Rectal smooth muscle tissue (tissue), 1 donor: ENCODE data around the gene PHACTR1.
"Not testable (repeated sequence)": the region's sequence is repeated elsewhere in the genome, so short reads cannot be mapped to it uniquely, and the experiment has no call there.

Source experiments
- H3K27ac ChIP-seq: one replicate; pipeline ENCODE4 v1.7.0; 2013; ENCODE audit warnings: low read depth, low read length, inconsistent platforms
- H3K27me3 ChIP-seq: one replicate; pipeline ENCODE4 v1.7.0; 2013; ENCODE audit warnings: low read length; ENCODE audit not compliant: control insufficient read depth, insufficient read depth
- H3K36me3 ChIP-seq: one replicate; pipeline ENCODE4 v1.7.0; 2013; ENCODE audit warnings: low read length; ENCODE audit not compliant: control insufficient read depth, insufficient read depth
- H3K4me1 ChIP-seq: one replicate; pipeline ENCODE4 v1.7.0; 2013; ENCODE audit warnings: low read length; ENCODE audit not compliant: control insufficient read depth, insufficient read depth
- H3K4me3 ChIP-seq: one replicate; pipeline ENCODE4 v1.7.0; 2013; ENCODE audit warnings: low read length
- H3K9ac ChIP-seq: one replicate; pipeline ENCODE4 v1.7.0; 2013; ENCODE audit warnings: low read length

The PHACTR1 gene

GRCh38 chr6:13141387-13141786, 424.8 kb downstream of the PHACTR1 start:
- Histone ChIP-seq H3K4me1 (no peaks in the 10 kb centered on the region), H3K9ac (no peak overlapping the region), H3K4me3 (no peak overlapping the region), H3K36me3 (no peaks in the 10 kb centered on the region), H3K27me3 (no peaks in the 10 kb centered on the region), H3K27ac (no peak overlapping the region)

- H3K27me3 ChIP-seq = no peaks in the 10 kb centered on the region
- no peak overlapping the region for H3K27ac ChIP-seq
- no peaks in the 10 kb centered on the region for H3K4me1 ChIP-seq
- no peaks in the 10 kb centered on the region for H3K36me3 ChIP-seq
- H3K9ac ChIP-seq = no peak overlapping the region
- no peak overlapping the region for H3K4me3 ChIP-seq
Measured at GRCh38 chr6:13142611-13143010, 426.0 kb downstream of the PHACTR1 start.

DNA sequence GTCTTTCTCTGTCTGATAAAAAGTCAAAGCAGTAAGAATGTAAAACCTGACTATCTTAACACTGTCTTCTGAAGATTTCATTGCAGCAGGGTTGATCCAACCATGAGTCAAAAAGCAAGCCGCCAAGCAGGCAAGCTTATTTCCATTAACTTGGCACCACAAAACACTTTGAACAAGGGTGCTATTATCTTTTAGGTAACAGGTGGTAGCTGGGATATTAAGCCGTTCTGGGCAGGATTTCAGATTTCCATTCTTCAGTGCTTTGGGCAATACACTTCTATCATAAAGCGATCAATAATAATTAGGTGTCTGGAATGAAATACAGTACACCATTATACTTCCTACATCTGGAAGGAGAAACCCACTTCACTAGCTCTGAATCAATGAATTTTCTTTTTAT, 429.9 kb downstream of the PHACTR1 start:
- Histone ChIP-seq H3K4me3 (no peak overlapping the region), H3K9ac (no peak overlapping the region), H3K4me1 (no peaks in the 10 kb centered on the region), H3K27me3 (no peaks in the 10 kb centered on the region), H3K36me3 (no peaks in the 10 kb centered on the region), H3K27ac (no peak overlapping the region)

GRCh38 chr6:13147376-13147775, 430.8 kb downstream of the PHACTR1 start:
- Histone ChIP-seq H3K27ac (no peak overlapping the region), H3K4me3 (no peak overlapping the region), H3K9ac (no peak overlapping the region), H3K36me3 (no peaks in the 10 kb centered on the region), H3K4me1 (no peaks in the 10 kb centered on the region), H3K27me3 (no peaks in the 10 kb centered on the region)

- Histone ChIP-seq H3K36me3 (no peaks in the 10 kb centered on the region), H3K4me3 (no peak overlapping the region), H3K4me1 (no peaks in the 10 kb centered on the region), H3K27ac (no peak overlapping the region), H3K27me3 (no peaks in the 10 kb centered on the region), H3K9ac (no peak overlapping the region)
Measured at GRCh38 chr6:13147782-13148181, 431.2 kb downstream of the PHACTR1 start.

- Histone ChIP-seq H3K4me1 (no peaks in the 10 kb centered on the region), H3K4me3 (no peak overlapping the region), H3K27me3 (no peaks in the 10 kb centered on the region), H3K27ac (no peak overlapping the region), H3K36me3 (no peaks in the 10 kb centered on the region), H3K9ac (no peak overlapping the region)
Measured at GRCh38 chr6:13152764-13153163, 436.2 kb downstream of the PHACTR1 start.

DNA sequence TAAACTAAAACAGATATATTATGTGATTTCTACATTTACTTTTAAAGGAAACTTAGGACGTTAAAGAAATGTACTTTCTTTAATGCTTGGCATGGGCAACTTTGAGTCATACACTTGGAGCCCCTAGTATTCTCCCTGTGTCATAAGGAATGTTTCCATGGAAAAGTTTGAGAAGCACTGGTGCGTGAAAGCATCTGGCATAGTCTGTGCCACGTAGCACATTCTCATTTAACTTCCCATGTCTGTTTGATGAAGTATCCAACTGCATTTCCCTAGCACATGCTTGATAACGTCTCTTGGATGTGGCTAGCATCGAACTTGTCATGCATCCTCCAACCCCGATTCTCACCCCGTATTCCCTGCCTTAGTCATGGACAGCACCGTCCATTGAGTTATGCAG, 439.8 kb downstream of the PHACTR1 start:
- Histone ChIP-seq H3K4me1 (no peaks in the 10 kb centered on the region), H3K27ac (no peak overlapping the region), H3K36me3 (no peaks in the 10 kb centered on the region), H3K9ac (no peak overlapping the region), H3K27me3 (no peaks in the 10 kb centered on the region), H3K4me3 (no peak overlapping the region)

GRCh38 chr6:13157293-13157692, 440.7 kb downstream of the PHACTR1 start:
- H3K36me3 ChIP-seq = no peaks in the 10 kb centered on the region
- no peak overlapping the region for H3K27ac ChIP-seq
- H3K27me3 ChIP-seq = no peaks in the 10 kb centered on the region
- H3K4me3 ChIP-seq = no peak overlapping the region
- no peaks in the 10 kb centered on the region for H3K4me1 ChIP-seq
- H3K9ac ChIP-seq = no peak overlapping the region

GRCh38 chr6:13159300-13159699, 442.7 kb downstream of the PHACTR1 start:
- H3K36me3 ChIP-seq = no peaks in the 10 kb centered on the region
- H3K4me3 ChIP-seq = no peak overlapping the region
- H3K27ac ChIP-seq = no peak overlapping the region
- no peaks in the 10 kb centered on the region for H3K27me3 ChIP-seq
- no peak overlapping the region for H3K9ac ChIP-seq
- no peaks in the 10 kb centered on the region for H3K4me1 ChIP-seq

DNA sequence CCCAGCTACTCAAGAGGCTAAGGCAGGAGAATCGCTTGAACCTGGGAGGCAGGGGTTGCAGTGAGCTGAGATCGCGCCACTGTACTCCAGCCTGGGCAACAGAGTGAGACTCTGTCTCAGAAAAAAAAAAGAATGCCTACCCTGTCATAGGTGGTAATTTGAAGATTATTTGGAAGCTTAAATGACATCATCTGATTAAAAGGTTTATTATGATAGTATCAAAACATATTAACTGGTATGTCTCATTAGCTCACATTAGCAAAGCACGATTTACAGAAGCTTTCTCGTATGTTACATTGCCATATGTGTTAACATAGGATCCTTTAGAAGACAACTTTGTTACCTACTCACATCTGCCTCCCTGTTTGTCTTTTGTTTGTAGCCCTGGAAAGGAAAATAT, 443.3 kb downstream of the PHACTR1 start:
- H3K4me3 ChIP-seq, H3K36me3 ChIP-seq, H3K27me3 ChIP-seq, H3K4me1 ChIP-seq, H3K27ac ChIP-seq, H3K9ac ChIP-seq: not testable (repeated sequence)

DNA sequence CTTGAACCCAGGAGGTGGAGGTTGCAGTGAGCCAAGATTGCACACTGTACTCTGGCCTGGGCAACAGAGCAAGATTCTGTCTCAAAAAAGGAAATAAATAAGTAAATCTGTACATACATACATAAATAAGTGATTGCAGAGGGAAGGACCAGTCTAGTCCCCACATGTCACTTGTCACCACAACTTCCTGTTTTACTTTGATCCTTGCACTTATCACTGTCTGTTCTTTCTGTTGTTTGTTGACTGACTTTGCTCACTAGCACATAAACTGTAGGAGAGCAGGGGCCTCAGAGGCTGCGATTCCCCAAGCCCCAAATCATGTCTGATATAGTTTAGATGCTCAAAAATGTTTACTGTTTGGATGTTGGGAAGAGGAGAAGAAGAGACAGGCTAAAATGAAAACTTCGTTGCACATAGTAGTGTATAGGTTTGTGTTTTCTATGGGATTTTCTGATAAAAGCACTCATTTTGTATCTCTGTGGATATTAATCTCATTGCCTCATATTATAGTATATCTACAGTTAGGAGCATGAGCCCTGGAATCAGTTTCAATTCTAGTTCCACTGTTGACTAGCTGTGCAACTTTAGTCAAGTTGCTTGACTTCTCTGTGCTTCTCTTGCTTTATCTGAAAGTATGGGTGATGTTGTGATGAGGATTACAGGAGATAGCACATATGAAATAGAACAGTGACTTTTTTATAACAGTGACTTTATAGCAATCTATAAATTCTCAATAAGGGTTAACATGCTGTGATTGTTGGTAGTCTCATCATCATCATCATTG, 446.8 kb downstream of the PHACTR1 start:
- no peak overlapping the region for H3K27ac ChIP-seq
- no peak overlapping the region for H3K4me3 ChIP-seq
- H3K27me3 ChIP-seq = no peaks in the 10 kb centered on the region
- no peaks in the 10 kb centered on the region for H3K4me1 ChIP-seq
- H3K36me3 ChIP-seq = no peaks in the 10 kb centered on the region
- no peak overlapping the region for H3K9ac ChIP-seq

- no peak overlapping the region for H3K27ac ChIP-seq
- H3K27me3 ChIP-seq = no peaks in the 10 kb centered on the region
- H3K36me3 ChIP-seq = no peaks in the 10 kb centered on the region
- no peak overlapping the region for H3K4me3 ChIP-seq
- H3K4me1 ChIP-seq = no peaks in the 10 kb centered on the region
- H3K9ac ChIP-seq = no peak overlapping the region
Measured at GRCh38 chr6:13164291-13164690, 447.7 kb downstream of the PHACTR1 start.

GRCh38 chr6:13165502-13166172, 449.1 kb downstream of the PHACTR1 start:
- H3K4me3 ChIP-seq = no peak overlapping the region
- no peaks in the 10 kb centered on the region for H3K36me3 ChIP-seq
- H3K9ac ChIP-seq = no peak overlapping the region
- H3K27me3 ChIP-seq = no peaks in the 10 kb centered on the region
- H3K4me1 ChIP-seq = no peaks in the 10 kb centered on the region
- H3K27ac ChIP-seq = no peak overlapping the region
